HK-2 (cell line): Measurements from ENCODE around the gene COL7A1.
A peak's percentile ranks its signal among the peaks of the same experiment; 100 is the strongest.

ENCODE experiments used
- DNase-seq: peaks from one replicate; pipeline ENCODE4 v3.0.0-alpha.2; 2018; ENCODE audit not compliant: unreplicated experiment

Gene COL7A1

DNA sequence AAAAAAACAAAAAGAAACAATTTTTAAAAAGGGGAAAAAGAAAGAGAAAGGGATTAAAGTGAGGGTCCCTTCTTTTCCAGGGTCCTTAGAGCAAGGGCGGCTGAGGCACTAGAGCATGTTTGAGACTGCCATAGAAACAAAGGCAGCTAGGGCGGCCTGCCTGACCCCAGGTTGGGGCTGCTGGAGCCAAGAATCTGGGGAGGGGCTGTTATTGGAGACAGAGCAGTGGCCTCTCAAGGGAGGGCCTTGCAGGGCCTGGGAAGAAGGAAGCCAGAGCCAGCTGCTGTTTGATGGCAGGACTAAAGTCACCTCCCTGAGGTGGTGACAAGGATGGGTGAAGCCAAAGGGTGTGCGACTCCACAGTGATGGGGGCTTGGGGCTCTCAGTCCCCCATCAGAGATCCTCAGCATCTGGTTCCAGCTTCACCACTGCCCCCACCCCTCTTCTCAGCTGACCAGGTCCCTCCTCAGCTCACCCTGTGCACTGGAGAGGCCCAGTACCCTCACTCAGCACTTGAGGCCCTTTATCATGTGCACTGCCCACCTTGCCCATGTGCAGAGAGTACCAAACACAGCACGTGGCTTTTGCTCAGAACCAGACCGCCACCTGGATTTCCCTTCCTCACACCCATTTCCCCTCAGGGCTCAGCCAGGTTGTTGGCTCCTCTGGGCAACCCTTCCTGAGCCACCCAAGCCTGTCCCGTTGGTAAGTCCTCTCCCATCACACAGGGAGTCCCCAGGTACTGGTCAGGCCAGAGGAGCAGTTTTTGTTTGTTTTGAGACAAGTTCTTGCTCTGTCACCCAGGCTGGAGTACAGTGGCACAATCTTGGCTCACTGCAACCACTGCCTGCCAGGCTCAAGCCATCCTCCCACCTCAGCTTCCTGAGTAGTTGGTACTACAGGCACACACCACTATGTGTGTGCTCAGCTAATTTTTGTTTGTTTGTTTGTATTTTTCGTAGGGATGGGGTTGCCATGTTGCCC is 24.7 kb upstream of the COL7A1 start:
- DNase-seq = no peak

DNA sequence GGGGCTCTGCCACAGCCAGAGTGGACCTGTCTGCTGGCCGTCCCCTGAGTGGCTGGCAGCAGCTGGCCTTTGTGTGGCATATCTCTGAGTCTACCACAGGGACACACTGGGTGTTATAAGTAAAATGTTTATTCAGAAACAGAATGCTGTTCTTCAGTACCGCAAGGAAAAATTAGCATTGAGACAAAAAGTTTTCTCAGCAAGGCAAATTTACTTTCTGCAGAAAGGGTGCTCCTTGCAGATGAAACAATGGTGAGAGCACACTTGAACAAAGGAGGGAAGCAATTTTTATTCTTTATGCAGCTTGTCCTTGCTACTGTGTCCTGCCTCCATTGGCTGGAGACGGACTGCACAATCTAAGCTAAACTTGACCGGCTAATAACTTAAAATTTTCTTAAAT is 22.4 kb upstream of the COL7A1 start:
- DNase-seq = no peak

DNA sequence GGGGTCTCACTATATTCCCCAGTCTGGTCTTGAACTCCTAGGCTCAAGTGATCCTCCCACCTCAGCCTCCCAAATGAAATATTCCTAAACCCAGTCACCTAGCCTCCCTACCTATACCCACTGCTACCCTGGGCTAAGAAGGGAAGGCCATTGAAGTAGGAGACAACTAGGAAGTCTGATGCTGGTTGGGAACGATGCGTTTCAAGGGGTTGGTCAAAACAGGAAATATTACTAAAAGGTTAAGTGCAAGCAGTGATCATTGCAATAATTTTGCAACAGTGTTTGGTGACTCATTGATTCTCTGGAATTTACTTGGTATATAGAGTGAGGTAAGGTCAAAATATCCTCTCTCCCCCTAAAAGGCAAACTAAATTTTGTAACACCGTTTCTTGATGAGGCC is 18.9 kb upstream of the COL7A1 start:
- no peak for DNase-seq

DNA sequence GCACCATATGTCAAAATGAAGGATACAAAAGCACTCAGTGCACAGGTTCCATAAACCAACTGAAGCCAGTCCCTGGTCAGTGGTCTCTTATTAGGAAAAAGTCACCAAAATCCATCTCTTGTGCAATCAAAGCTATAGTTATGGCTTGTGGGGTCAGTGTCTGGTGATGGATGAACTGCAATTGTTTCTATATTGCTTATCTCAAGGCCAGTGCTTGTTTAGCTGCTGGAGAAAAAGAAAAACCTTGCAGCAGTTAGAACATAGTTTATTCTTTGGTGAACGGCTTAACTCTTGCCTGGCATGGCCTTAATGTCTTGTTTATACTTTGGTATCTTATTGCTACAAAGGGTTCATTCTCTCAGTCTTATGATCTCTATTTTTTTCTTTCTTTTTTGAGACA is 17.2 kb upstream of the COL7A1 start:
- no peak for DNase-seq

DNA sequence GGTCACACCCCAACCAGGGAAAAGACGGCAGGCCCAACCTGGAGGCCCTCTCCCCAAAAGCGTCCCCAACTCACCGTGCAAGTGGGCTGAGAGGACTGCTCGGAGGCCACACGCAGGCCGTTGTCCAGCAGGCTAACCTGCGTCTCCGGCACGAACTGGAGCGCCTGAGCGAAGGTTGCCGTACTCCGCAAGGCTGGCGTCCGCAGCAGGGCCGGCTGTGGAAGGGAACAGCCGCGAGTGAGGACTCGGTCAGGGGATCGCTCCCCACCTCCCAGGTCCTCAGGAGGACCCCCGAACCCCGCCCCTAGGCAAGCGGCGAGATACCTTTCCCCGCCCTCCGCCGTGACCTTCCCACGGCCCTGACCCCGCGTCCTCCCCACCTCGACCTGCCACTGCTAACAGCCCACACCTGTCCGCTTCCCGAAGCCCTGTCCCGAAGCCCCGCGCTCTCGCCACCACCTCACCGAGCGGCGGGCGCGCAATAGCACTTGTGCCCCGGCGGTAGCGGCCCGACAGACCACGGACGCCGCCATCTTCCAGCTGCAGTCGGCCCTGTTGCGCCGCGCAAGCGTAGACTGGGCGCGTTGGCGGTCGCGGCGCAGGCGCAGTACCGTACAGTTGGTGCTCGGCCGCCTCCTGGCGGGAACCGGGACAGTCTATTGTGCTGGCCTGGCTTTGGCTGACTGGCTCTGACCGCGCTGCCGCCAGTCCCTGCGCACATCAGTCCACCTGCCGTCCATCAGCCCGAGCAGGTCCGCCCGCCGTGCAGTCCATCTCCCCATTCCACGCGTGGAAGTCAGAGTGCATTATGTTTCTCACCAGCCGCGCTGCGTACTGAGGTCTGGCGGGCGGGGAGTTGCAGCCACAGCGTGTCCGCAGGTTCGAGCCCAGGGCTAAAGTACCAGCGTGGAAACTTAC is 14.2 kb upstream of the COL7A1 start, which contains the start of gene UQCRC1:
TSS of gene UQCRC1 (minus strand) at position 559 of the 918 bp plus-strand sequence. CDS start at position 533, 26 bp downstream.
- DNase-seq = peak; percentile 87

DNA sequence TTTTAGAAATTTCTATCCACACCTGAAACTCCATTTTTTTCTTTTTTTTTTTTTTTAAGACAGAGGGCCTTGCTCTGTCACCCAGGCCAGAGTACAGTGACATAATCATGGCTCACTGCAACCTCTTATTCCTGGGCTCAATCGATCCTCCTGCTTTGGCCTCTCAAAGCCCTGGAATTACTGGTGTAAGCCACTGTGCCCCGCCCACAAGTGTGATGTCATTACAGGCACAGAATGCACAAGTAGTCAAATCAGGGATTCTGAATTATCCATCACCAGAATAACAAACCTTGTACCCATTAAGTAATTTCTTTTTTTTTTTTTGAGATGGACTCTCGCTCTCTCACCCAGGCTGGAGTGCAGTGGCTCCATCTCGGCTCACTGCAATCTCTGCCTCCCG is 12.4 kb upstream of the COL7A1 start:
- DNase-seq = no peak

- no peak for DNase-seq
Measured at GRCh38 chr3:48601622-48601994, 6.5 kb upstream of the COL7A1 start.

DNA sequence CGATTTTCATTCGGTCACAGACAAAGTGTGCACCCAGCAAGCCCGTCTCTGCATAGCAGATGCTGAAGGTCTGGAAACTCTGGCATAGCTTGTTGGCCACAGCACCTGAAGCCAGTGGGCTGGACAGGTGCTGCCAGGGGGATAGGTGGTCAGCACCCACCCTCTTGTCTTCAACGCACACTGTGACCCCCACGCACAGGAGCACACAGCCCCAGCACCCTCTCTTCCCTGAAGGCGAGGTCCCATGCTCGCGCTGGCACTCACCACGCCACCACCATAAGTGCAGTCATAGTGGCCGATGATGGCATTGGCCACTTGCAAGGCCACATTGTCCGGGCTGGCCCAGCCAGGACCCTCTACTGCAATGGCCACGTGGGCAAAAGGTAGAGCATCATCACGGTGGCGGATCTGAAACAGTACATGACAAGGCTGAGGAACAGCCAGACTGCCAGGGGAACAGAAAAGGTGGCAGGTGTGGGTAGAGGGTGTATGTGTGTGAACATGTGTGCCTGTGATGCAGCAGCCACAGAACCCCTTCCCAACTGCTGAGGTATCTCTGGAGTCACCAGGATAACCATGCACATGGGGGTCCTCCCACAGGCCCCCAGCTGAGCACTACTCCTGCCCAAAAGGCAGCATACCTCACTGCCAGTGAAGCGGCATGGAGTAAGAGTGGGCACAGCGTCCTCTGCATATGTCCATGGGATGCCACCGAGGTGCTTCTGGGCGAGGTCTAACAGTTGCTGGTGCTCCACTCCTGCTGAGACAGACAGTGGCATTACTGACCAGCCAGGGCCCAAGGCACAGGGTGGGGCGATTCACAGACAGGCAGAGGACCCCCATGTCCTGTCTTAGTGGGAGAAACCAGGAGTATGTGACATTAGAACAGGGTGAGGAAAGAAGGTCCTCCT is 5.8 kb upstream of the COL7A1 start:
- DNase-seq = no peak

DNA sequence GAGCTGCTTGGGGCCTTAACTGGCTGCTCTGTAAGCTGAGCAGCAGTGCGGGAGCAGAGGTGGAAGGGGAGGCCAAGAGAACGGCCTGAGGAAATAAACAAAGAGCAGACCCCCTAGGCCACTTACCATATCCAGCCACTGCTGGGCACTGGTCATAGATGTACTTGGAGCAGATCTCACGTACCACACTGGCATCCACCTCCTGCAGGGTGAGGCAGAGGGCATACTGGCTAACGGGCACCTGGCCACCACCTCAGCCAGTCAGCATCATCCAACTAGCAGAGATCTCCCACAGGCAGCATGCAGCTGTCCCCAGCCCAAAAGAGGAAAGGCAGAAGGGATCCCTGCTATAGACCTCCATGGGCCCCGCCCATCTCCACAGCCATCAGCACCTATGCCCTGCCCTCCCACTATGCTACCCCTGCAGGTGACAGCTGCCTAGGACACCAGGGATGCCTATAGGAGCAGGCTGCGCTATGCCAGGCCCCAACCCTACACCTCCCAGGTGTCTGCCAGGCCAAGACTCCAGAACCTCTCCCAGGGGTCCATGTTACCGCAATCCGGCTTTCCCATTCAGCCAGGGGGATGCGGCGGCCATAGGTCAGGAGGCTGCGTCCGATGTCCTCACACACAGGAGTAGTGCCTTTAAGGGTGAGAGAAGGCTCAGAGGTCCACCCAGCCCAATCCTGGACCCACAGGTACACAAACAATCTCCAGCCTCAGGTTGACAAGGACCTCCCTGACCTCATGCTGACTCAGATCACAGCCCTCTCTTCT is 4.6 kb upstream of the COL7A1 start:
- DNase-seq = no peak

- no peak for DNase-seq
Measured at GRCh38 chr3:48599077-48599501, 4.0 kb upstream of the COL7A1 start.

- no peak for DNase-seq
Measured at GRCh38 chr3:48598323-48599076, 3.4 kb upstream of the COL7A1 start.

DNA sequence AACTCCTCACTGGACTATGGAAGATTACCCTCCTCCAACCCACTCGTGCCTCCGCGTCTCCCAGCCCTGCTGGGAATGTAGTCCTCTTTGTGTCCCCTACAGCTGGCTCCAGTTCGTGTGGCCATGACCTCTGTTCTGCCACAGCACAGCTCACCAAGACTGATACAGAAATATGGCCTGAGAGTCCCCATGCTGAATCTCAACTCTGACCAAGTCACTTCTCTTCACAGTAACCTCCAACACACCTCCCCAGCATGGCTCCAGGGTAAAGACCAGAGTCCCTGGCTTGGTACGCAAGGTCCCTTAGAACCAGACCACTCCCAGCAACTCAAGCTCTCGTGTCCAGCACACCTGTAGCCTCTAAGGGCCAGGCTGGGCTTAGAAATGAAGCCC is 2.3 kb upstream of the COL7A1 start:
- no peak for DNase-seq

DNA sequence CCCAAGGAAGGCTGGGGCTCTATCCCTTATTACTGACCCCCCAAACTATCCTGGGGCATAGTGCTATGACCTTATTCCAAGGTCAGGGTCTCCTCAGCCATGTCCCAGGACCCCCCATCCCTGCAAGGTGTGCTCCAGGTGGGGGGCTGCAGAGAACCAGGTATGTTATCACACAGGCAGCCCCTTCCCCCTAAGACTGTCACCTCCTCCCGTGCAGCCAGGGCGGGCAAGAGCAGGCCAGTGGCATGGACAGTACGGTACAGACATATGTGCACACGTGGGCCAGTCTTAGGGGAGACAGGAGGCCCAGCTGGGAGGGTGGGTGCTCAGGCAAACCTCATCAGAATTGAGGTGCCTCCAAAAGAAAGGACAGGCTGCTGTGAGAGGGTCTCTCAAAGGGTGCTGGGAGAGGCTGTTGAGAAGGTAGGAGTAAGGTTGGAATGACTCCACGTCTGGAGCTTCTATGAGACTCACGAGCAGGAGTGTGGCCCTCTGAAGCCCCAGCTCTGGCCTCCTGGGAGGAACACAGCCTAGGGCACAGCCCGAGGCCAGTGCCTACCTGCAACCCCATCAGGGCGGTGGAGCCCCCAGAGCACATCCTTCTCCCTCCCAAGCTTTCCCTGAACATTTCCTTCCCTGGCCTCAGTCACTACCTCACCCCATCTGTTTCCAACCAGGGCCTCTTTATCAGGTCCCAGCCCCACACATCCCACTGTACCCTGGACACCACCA is 1.7 kb upstream of the COL7A1 start:
- no peak for DNase-seq

DNA sequence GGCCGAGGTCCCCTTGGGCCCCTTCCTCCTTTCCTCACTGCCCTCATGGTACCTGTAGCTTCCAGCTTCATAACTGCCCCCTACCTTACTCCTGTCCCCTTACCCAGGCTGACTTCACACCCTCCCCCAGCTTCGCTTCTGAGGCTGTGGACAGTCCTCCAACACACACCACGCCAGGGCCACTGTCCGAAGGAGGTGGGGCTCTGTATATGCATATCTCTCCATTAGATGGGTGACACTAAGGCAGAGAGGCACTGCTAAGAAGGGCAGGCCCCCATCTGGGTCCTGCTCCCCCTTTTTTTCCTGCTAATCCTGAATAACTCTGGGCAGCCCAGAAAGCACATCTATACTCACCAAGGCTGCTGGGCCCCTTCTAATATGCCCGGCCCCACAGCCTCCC is 1.0 kb upstream of the COL7A1 start:
- no peak for DNase-seq

GRCh38 chr3:48595526-48596121 is 495 bp upstream of the COL7A1 start:
- peak; percentile 95 for DNase-seq

DNA sequence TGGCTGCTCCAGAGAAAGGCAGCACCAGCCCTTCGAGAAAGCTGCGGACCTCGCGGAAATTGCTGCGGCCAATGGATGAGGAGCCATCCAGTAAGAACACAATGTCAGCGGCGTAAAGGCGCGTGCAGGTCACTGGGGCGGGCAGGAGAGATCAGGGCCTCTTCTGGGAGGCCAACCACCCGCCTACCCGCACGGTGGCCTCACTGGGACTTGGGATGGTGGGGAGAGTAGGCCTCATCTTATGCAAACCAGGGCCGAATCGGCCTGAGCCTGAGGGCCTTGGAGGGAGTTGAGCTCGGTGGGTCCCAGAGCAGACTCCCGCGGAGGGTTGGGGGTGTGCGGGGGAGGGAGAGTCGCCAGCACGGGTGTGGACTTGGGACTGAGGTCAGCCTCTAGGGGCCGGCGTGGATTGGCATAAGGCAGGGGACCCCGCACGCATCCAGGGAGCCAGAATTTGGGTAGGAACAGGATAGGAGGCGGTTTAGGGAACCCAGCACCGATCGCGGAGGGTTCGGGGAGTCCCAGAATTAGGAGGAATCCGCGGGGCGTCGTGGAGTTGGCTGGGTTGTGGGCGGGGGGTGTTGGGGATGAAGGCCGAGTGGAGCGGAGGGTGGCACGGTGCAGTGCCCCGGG is 596 bp downstream of the COL7A1 start:
- peak; percentile 25 for DNase-seq

DNA sequence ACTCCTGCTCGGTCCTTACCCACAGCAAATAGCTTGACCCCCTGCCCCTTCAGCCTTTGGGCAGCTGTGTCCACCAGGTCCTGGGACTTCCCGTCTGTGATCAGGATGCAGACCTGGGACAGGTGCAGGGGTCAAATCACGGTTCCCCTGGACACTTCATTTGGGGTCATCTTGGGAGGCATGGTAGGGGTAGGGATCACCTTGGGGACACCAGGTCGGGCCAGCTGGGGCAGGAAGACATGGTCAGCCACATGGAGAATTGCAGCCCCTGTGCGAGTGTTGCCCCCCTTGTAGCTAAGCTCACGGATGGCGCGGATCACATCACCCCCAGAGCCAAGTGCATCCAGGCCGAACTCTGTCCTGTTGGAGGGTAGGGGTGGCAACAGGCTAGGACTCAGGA is 1.8 kb downstream of the COL7A1 start:
- no peak for DNase-seq

DNA sequence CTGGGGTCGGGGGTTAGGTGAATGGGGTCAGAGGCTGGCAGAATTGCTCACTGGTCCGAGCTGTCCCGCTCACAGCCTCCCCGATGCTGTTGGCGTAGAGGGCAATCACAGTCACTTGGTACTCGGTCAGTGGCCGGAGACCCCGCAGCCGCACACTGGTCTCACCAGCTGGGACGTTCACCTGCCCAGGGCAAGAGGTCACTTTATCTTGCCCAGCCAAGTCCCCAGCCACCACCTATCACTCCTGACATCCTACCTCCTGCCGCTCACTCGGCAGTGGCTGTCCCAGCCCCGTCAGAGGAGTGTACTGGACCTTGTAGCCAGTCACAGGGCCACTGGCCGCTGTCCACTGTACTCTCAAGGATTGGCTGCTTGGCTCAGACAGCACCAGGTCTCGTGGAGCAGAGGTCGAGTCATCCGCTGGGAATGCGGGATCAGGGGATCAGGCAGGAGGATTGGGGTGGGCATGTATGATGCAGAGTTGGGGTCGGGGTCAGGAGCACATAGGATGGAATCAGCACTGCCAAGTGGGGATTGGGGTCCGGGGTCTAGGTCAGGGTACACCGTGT is 2.5 kb downstream of the COL7A1 start:
- DNase-seq = peak; percentile 22
